K562 (cell line): ENCODE data around the gene KCNAB1. TPM values are rescaled to one million over a fixed set of nuclear protein-coding genes. Genes with fewer than 3 reads are reported as not detected.
"Not testable (repeated sequence)": the region's sequence is repeated elsewhere in the genome, so short reads cannot be mapped to it uniquely, and the experiment has no call there.

ENCODE experiments used
- ATAC-seq: fragments of 200-7000 bp; cut with Tn5 transposase; 3 replicates; pipeline ENCODE4 v1.9.1; 2020; ENCODE audit warnings: moderate library complexity
- BruUV-seq: library from RNA; stranded (reverse); fragments of 400-500 nt; replicated peaks from 2 replicates; lab custom pipeline; 2021; lab: Mats Ljungman, UMichigan
- CTCF ChIA-PET: fragments of 300-600 bp; formaldehyde crosslinking; extraction: SDS; loops from one replicate; lab custom pipeline; 2021; ENCODE audit warnings: low intra/inter-chr PET ratio; lab: Yijun Ruan, JAX
- POLR2A ChIA-PET: fragments of 300-600, 350-650 bp; sonication (Branson Sonifier 250); formaldehyde crosslinking; extraction: SDS; loops from one replicate; lab custom pipeline; 2021; ENCODE audit warnings: antibody characterized with exemption, inconsistent platforms; lab: Yijun Ruan, JAX
- DNase-seq, 4 experiments: peaks; one replicate each; pipeline versions ENCODE4 v3.0.0 to v3.0.0-alpha.2; 2011 to 2018; ENCODE audit warnings: low spot score in 3 of 4, mixed read lengths in 3 of 4; ENCODE audit errors: extremely low read depth in 1 of 4
- FAIRE-seq: peaks from 2 replicates; lab custom pipeline; 2011; peaks lifted over from hg19 to GRCh38; lab: Jason Lieb, UNC
- H2AFZ ChIP-seq: 2 replicates; pipeline ENCODE4 v1.6.0; 2011; ENCODE audit warnings: low read depth, low read length, control low read depth, inconsistent platforms
- H3K27ac ChIP-seq: fragments of 200-600 bp; 3 replicates; pipeline ENCODE4 v1.8.0; 2011; ENCODE audit warnings: low read depth, mild to moderate bottlenecking, control low read depth, inconsistent platforms, low read length, moderate library complexity, mixed read lengths; ENCODE audit errors: extremely low read depth
- H3K27me3 ChIP-seq, 2 experiments: fragments of 300-600 bp in 1 of 2; 2 replicates in 1 of 2; 3 replicates in 1 of 2; pipeline versions ENCODE4 v1.6.0 to v1.8.0; 2011; ENCODE audit warnings: inconsistent platforms in 2 of 2, low read length in 2 of 2, mild to moderate bottlenecking in 1 of 2, mixed read lengths in 1 of 2, moderate library complexity in 1 of 2; ENCODE audit not compliant: control insufficient read depth in 2 of 2, insufficient read depth in 2 of 2
- H3K36me3 ChIP-seq: fragments of 300-600 bp; 3 replicates; pipeline ENCODE4 v1.8.0; 2011; ENCODE audit warnings: mild to moderate bottlenecking, low read length, inconsistent platforms; ENCODE audit not compliant: control insufficient read depth, insufficient read depth
- H3K4me1 ChIP-seq, 2 experiments: fragments of 200-600 bp in 1 of 2; replicated peaks in 1 of 2; 2 replicates in 1 of 2; 3 replicates in 1 of 2; pipeline versions ENCODE4 v1.5.1 to v1.8.0; 2011; ENCODE audit warnings: inconsistent platforms in 2 of 2, low read length in 2 of 2, mild to moderate bottlenecking in 1 of 2, mixed read lengths in 1 of 2, moderate library complexity in 1 of 2; ENCODE audit not compliant: control insufficient read depth in 2 of 2, insufficient read depth in 2 of 2
- H3K4me2 ChIP-seq: 2 replicates; pipeline ENCODE4 v1.6.1; 2011; ENCODE audit warnings: low read length, control low read depth, inconsistent platforms, mixed read lengths; ENCODE audit not compliant: insufficient read depth
- H3K4me3 ChIP-seq: fragments of 200-600 bp; sonication (generic), shearing (Covaris generic); 2 replicates; pipeline ENCODE4 v1.5.1; 2016; ENCODE audit warnings: control low read depth, inconsistent platforms
- H3K79me2 ChIP-seq: fragments of 200-600 bp; 3 replicates; pipeline ENCODE4 v1.8.0; 2011; ENCODE audit warnings: low read length, inconsistent platforms; ENCODE audit not compliant: control insufficient read depth, insufficient read depth
- H3K9ac ChIP-seq, 2 experiments: 2 replicates each; pipeline versions ENCODE4 v1.6.0 to v1.6.1; 2011; ENCODE audit warnings: low read depth in 2 of 2, low read length in 2 of 2, control low read depth in 1 of 2, inconsistent platforms in 1 of 2, mild to moderate bottlenecking in 1 of 2, mixed read lengths in 1 of 2; ENCODE audit not compliant: insufficient read depth in 1 of 2
- H3K9me1 ChIP-seq: one replicate; pipeline ENCODE4 v1.6.0; 2011; ENCODE audit warnings: inconsistent platforms, mild to moderate bottlenecking, low read length, moderate library complexity; ENCODE audit not compliant: control insufficient read depth, insufficient read depth
- H3K9me3 ChIP-seq: replicated peaks from 2 replicates; pipeline ENCODE4 v1.5.1; 2011; ENCODE audit warnings: low read depth, low read length, inconsistent platforms; ENCODE audit not compliant: control insufficient read depth, insufficient read depth
- H4K20me1 ChIP-seq: replicated peaks from 2 replicates; pipeline ENCODE4 v1.6.1; 2011; ENCODE audit warnings: low read length, inconsistent platforms, mixed read lengths; ENCODE audit not compliant: control insufficient read depth, insufficient read depth
- BCL6 ChIP-seq: fragments of 250-450 bp; sonication (Bioruptor Pico); IDR thresholded peaks from 2 replicates; pipeline ENCODE4 v1.4.0; 2020
- BRD4 ChIP-seq: fragments of 200-600 bp; sonication (generic); IDR thresholded peaks from 2 replicates; pipeline ENCODE4 v1.6.1; 2017; ENCODE audit warnings: inconsistent platforms
- DMBX1 ChIP-seq: fragments of 250-450 bp; sonication (Bioruptor Pico); IDR thresholded peaks from 2 replicates; pipeline ENCODE4 v1.8.0; 2022; ENCODE audit warnings: inconsistent platforms, mild to moderate bottlenecking, moderate library complexity, borderline replicate concordance
- KAT8 ChIP-seq: fragments of 450-650 bp; IDR thresholded peaks from 2 replicates; pipeline ENCODE4 v1.6.1; 2016; ENCODE audit warnings: low read depth, mild to moderate bottlenecking
- KDM2B ChIP-seq: fragments of 250-450 bp; sonication (Bioruptor Pico); IDR thresholded peaks from 2 replicates; pipeline ENCODE4 v1.8.0; 2021; ENCODE audit warnings: mild to moderate bottlenecking, moderate library complexity
- NBN ChIP-seq: fragments of 450-650 bp; IDR thresholded peaks from 2 replicates; pipeline ENCODE4 v1.6.1; 2016; ENCODE audit warnings: low read depth, mild to moderate bottlenecking
- NFE2 ChIP-seq: IDR thresholded peaks from 2 replicates; pipeline ENCODE4 v1.6.1; 2014; ENCODE audit warnings: antibody characterized with exemption, low read depth
- TBP ChIP-seq: optimal IDR thresholded peaks from 2 replicates; pipeline ENCODE3; 2011; ENCODE audit warnings: low read depth, low read length, improper control_type of control experiment
- ZFP36 ChIP-seq: fragments of 150-350 bp; IDR thresholded peaks from 2 replicates; pipeline ENCODE4 v1.6.1; 2018; ENCODE audit warnings: low read length, low read depth; ENCODE audit not compliant: partially characterized antibody
- ZNF551 ChIP-seq: fragments of 250-450 bp; sonication (Bioruptor Pico); IDR thresholded peaks from 2 replicates; pipeline ENCODE4 v1.5.0; 2021; ENCODE audit warnings: mild to moderate bottlenecking, moderate library complexity
- ZNF561 ChIP-seq: fragments of 450-650 bp; formaldehyde crosslinking; conservative IDR thresholded peaks from 2 replicates; pipeline ENCODE4 v1.4.0; 2020; ENCODE audit warnings: mild to moderate bottlenecking, moderate library complexity
- ZNF75A ChIP-seq: fragments of 450-650 bp; formaldehyde crosslinking; IDR thresholded peaks from 2 replicates; pipeline ENCODE4 v1.4.0; 2020; ENCODE audit warnings: mild to moderate bottlenecking
- WGBS: fragments of 100-300 bp; shearing (Covaris generic); methylation state at CpG from one replicate; pipeline ENCODE4 v1.1.6; 2016; ENCODE audit warnings: low coverage, mixed read lengths; ENCODE audit not compliant: insufficient coverage; ENCODE audit errors: missing lambda C conversion rate; 5-methylcytosine and 5-hydroxymethylcytosine counted together
- in situ Hi-C: fragments of 300-500 bp; cut with MboI; formaldehyde crosslinking; loops from 4 replicates; pipeline ENCODE4 v1.15.0; 2018; ENCODE audit warnings: inconsistent platforms, mixed read lengths
- intact Hi-C: fragments of 100-400 bp; cut with micrococcal nuclease; formaldehyde crosslinking; loops from 2 replicates; pipeline ENCODE4 v1.14.2; 2022
- polyA plus RNA-seq, 8 experiments: library from polyadenylated mRNA; depleted of rRNA in 4 of 8; stranded (reverse) in 5 of 8; unstranded in 3 of 8; fragments of >200 nt; fragmentation: Nextera tagmentation in 2 of 8; fragmentation: Illumina TruSeq in 1 of 8; extraction: Ambion mirVana in 2 of 8; extraction: Trizol in 1 of 8; gene quantifications; 2 replicates each; pipeline versions ENCODE4 v1.2.1 to v1.2.3, GENCODE V29; 2011 to 2014; ENCODE audit warnings: inconsistent platforms in 1 of 8, missing spikeins in 1 of 8
- total RNA-seq, 7 experiments: library from RNA; depleted of rRNA in 6 of 7; stranded (reverse); fragments of >200 nt in 6 of 7; fragmentation: Illumina TruSeq in 2 of 7; extraction: Trizol in 2 of 7; gene quantifications; 2 replicates each; pipeline versions ENCODE4 v1.2.1 to v1.2.3, GENCODE V29; 2011 to 2021; ENCODE audit warnings: low replicate concordance in 1 of 7
- TF ChIP-seq, protein P1 (sequence below): sonication (generic); formaldehyde crosslinking; IDR thresholded peaks from 2 replicates; pipeline ENCODE4 v1.8.0; 2023; ENCODE audit warnings: mild to moderate bottlenecking, missing genetic modification reagents

Gene KCNAB1
- total and polyA plus RNA-seq, 9 of the 15 experiments (the other 6 are each of a cell fraction or from before 2014, with no cell fraction given), result 0.14 to 1.2 (median 0.51) TPM

DNA sequence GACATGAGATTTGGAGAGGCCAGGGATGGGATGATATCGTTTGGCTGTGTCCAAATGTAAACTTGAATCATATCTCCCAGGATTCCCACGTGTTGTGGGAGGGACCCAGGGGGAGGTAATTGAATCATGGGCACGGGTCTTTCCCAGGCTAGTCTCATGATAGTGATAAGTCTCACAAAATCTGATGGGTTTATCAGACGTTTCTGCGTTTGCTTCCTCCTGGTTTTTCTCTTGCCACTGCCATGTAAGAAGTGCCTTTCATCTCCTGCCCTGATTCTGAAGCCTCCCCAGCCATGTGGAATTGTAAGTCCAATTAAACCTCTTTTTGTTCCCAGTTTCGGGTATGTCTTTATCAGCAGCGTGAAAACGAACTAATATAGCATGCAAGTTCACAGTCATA is 442.1 kb downstream of the KCNAB1 start:
- H3K9me3 ChIP-seq, H3K4me3 ChIP-seq, H3K9me1 ChIP-seq, H3K27me3 ChIP-seq, ATAC-seq, BruUV-seq, H3K4me2 ChIP-seq, POLR2A ChIA-PET, H3K9ac ChIP-seq, CTCF ChIA-PET, intact Hi-C loops, in situ Hi-C loops, H3K79me2 ChIP-seq, DNase-seq, H3K27ac ChIP-seq, H3K36me3 ChIP-seq, FAIRE-seq, H4K20me1 ChIP-seq: not testable (repeated sequence)
- Histone ChIP-seq H2AFZ (peak overlapping the region; percentile 56; the same call in 1 of the 2 replicates), H3K4me1 (peaks cover 0 to 14% of the 10 kb centered on the region in 2 experiments; a peak in 2 of 5 replicates)
- peak; percentile 38 for TF ChIP-seq ZFP36
- WGBS, result 27% methylated on average over 8 of the region's 8 CpGs

DNA sequence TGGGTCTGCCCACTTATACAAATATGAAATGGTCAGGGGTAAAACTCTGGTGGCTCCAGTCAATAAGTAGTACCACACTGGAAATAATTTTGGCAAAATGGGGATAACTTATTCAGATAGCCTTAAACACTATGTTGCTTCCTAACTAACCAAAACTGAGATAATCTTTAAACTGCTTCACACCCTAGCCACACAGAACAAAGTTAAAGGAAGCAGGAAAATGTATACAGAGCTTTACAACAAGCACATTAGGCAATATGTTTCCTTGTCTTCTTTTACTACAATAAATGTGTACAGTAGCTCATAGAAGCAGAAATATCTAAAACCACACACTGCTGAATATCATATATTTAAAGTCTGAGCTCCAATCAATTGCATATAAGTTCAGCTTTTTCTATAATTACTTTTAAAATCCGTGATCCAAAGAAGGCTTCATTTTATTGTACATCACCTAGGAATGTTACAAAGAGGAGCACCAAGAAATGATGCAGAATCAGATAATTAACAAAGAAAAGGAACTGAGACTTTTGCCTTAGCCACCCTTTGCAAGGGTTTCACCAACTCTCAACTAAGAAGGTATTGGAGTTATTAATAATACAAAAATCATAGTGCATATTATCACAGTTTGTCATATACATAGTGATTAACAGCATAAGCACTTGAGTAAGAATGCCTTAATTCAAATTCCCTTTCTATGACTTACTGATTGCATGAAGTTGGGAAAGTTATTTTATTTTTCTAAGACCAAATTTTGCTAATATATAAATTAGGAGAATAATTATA is 443.7 kb downstream of the KCNAB1 start:
- Histone ChIP-seq H3K4me2 (no peak overlapping the region), H3K9ac (no peak overlapping the region), H3K36me3 (no peaks in the 10 kb centered on the region), H3K4me1 (peaks cover 0 to 2% of the 10 kb centered on the region in 2 experiments; a peak in 1 of 5 replicates), H3K9me1 (no peaks in the 10 kb centered on the region), H4K20me1 (no peaks in the 10 kb centered on the region), H3K9me3 (no peaks in the 10 kb centered on the region), H3K4me3 (no peak overlapping the region), H2AFZ (no peak overlapping the region), H3K79me2 (no peaks in the 10 kb centered on the region), H3K27me3 (no peaks in the 10 kb centered on the region), H3K27ac (no peak overlapping the region)
- ATAC-seq (no peak), DNase-seq (no peak), FAIRE-seq (no peak)
- BruUV-seq, result no TSS peak
- in situ Hi-C loops, result no loop called here
- POLR2A ChIA-PET, result interaction anchor here (0.6 to 1.4 kb wide), 2 partner anchors 15 to 37 kb away, joined by 4 read pairs; no protein-coding TSS in a partner anchor
- CTCF ChIA-PET, result no interaction called here
- intact Hi-C loops, result no loop called here
- 7% methylated on average over 1 of the region's 1 CpG for WGBS
- TF ChIP-seq TBP (no peak), KDM2B (CRISPR knock-in tag) (no peak), KAT8 (no peak), DMBX1 (no peak), NBN (no peak), ZNF561 (no peak), BCL6 (CRISPR knock-in tag) (no peak), ZNF551 (CRISPR knock-in tag) (no peak), NFE2 (no peak), BRD4 (no peak), ZNF75A (CRISPR knock-in tag) (no peak)
- TF ChIP-seq, protein P1, sequence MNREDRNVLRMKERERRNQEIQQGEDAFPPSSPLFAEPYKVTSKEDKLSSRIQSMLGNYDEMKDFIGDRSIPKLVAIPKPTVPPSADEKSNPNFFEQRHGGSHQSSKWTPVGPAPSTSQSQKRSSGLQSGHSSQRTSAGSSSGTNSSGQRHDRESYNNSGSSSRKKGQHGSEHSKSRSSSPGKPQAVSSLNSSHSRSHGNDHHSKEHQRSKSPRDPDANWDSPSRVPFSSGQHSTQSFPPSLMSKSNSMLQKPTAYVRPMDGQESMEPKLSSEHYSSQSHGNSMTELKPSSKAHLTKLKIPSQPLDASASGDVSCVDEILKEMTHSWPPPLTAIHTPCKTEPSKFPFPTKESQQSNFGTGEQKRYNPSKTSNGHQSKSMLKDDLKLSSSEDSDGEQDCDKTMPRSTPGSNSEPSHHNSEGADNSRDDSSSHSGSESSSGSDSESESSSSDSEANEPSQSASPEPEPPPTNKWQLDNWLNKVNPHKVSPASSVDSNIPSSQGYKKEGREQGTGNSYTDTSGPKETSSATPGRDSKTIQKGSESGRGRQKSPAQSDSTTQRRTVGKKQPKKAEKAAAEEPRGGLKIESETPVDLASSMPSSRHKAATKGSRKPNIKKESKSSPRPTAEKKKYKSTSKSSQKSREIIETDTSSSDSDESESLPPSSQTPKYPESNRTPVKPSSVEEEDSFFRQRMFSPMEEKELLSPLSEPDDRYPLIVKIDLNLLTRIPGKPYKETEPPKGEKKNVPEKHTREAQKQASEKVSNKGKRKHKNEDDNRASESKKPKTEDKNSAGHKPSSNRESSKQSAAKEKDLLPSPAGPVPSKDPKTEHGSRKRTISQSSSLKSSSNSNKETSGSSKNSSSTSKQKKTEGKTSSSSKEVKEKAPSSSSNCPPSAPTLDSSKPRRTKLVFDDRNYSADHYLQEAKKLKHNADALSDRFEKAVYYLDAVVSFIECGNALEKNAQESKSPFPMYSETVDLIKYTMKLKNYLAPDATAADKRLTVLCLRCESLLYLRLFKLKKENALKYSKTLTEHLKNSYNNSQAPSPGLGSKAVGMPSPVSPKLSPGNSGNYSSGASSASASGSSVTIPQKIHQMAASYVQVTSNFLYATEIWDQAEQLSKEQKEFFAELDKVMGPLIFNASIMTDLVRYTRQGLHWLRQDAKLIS (CRISPR knock-in tag), result no peak
